ENCODE results near the gene NUCKS1.

Gene NUCKS1

GRCh38 chr1:205767248-205767647, 17.3 kb upstream of the NUCKS1 start:
- Histone ChIP-seq H3K4me3 (ENCODE audit: low read depth, low read length) (no peak overlapping the region), H3K9me3 (ENCODE audit: severe bottlenecking) (no peaks in the 10 kb centered on the region), H3K27ac (no peak overlapping the region), H3K27me3 (ENCODE audit: insufficient read depth, low read depth, severe bottlenecking) (no peaks in the 10 kb centered on the region), H3K36me3 (peaks cover 9% of the 10 kb centered on the region)
- no peak for TF ChIP-seq CTCF (IDR thresholded peaks at IDR 0.05; ENCODE audit: low read depth, low read length)
- no peak for DNase-seq

GRCh38 chr1:205766570-205766969, 16.6 kb upstream of the NUCKS1 start:
- Histone ChIP-seq H3K27me3 (ENCODE audit: insufficient read depth, low read depth, severe bottlenecking) (no peaks in the 10 kb centered on the region), H3K27ac (no peak overlapping the region), H3K4me3 (ENCODE audit: low read depth, low read length) (no peak overlapping the region), H3K36me3 (peaks cover 9% of the 10 kb centered on the region), H3K9me3 (ENCODE audit: severe bottlenecking) (no peaks in the 10 kb centered on the region)
- no peak for TF ChIP-seq CTCF (IDR thresholded peaks at IDR 0.05; ENCODE audit: low read depth, low read length)
- DNase-seq, result no peak

GRCh38 chr1:205766038-205766437, 16.1 kb upstream of the NUCKS1 start:
- Histone ChIP-seq H3K4me3 (ENCODE audit: low read depth, low read length) (no peak overlapping the region), H3K27me3 (ENCODE audit: insufficient read depth, low read depth, severe bottlenecking) (no peaks in the 10 kb centered on the region), H3K36me3 (peaks cover 9% of the 10 kb centered on the region), H3K9me3 (ENCODE audit: severe bottlenecking) (no peaks in the 10 kb centered on the region), H3K27ac (no peak overlapping the region)
- TF ChIP-seq CTCF (IDR thresholded peaks at IDR 0.05; ENCODE audit: low read depth, low read length), result no peak
- DNase-seq, result no peak

GRCh38 chr1:205764578-205764977, 14.6 kb upstream of the NUCKS1 start:
- DNase-seq, result no peak
- Histone ChIP-seq H3K27me3 (ENCODE audit: insufficient read depth, low read depth, severe bottlenecking) (no peaks in the 10 kb centered on the region), H3K4me3 (ENCODE audit: low read depth, low read length) (no peak overlapping the region), H3K27ac (no peak overlapping the region), H3K36me3 (peaks cover under 1% of the 10 kb centered on the region), H3K9me3 (ENCODE audit: severe bottlenecking) (peaks cover 2% of the 10 kb centered on the region)
- TF ChIP-seq CTCF (IDR thresholded peaks at IDR 0.05; ENCODE audit: low read depth, low read length), result no peak

GRCh38 chr1:205763980-205764379, 14.0 kb upstream of the NUCKS1 start:
- H3K27me3 ChIP-seq (ENCODE audit: insufficient read depth, low read depth, severe bottlenecking), result no peaks in the 10 kb centered on the region
- no peak for TF ChIP-seq CTCF (IDR thresholded peaks at IDR 0.05; ENCODE audit: low read depth, low read length)
- no peak overlapping the region for H3K27ac ChIP-seq
- H3K9me3 ChIP-seq (ENCODE audit: severe bottlenecking), result peaks cover 2% of the 10 kb centered on the region
- H3K36me3 ChIP-seq, result no peaks in the 10 kb centered on the region
- H3K4me3 ChIP-seq (ENCODE audit: low read depth, low read length), result no peak overlapping the region
- DNase-seq, result no peak

GRCh38 chr1:205760606-205761005, 10.6 kb upstream of the NUCKS1 start:
- DNase-seq, result no peak
- no peak for TF ChIP-seq CTCF (IDR thresholded peaks at IDR 0.05; ENCODE audit: low read depth, low read length)
- H3K4me3 ChIP-seq (ENCODE audit: low read depth, low read length), result no peak overlapping the region
- H3K9me3 ChIP-seq (ENCODE audit: severe bottlenecking), result peaks cover 2% of the 10 kb centered on the region
- no peaks in the 10 kb centered on the region for H3K36me3 ChIP-seq
- no peak overlapping the region for H3K27ac ChIP-seq
- H3K27me3 ChIP-seq (ENCODE audit: insufficient read depth, low read depth, severe bottlenecking), result no peaks in the 10 kb centered on the region

Data from WERI-Rb-1 (cell line).